GM21619 (cell line): ENCODE measurements around the gene CYTH4.

ENCODE experiments used
- ATAC-seq: cut with Tn5 transposase; IDR thresholded peaks from one replicate; pipeline ENCODE4 v1.9.1; 2021; ENCODE audit not compliant: unreplicated experiment

The CYTH4 gene

GRCh38 chr22:37308385-37309200 is 26.3 kb downstream of the CYTH4 start:
- no peak for ATAC-seq

GRCh38 chr22:37309211-37310074 is 27.1 kb downstream of the CYTH4 start:
- ATAC-seq: no peak

GRCh38 chr22:37310075-37310606 is 27.8 kb downstream of the CYTH4 start:
- no peak for ATAC-seq

GRCh38 chr22:37310815-37311595 is 28.7 kb downstream of the CYTH4 start:
- no peak for ATAC-seq

- no peak for ATAC-seq
Observed at GRCh38 chr22:37311761-37312312, 29.5 kb downstream of the CYTH4 start.

GRCh38 chr22:37312549-37313183 is 30.4 kb downstream of the CYTH4 start:
- no peak for ATAC-seq

GRCh38 chr22:37313376-37314314 is 31.3 kb downstream of the CYTH4 start:
- no peak for ATAC-seq

- no peak for ATAC-seq
Observed at GRCh38 chr22:37314315-37315074, 32.2 kb downstream of the CYTH4 start.

GRCh38 chr22:37316405-37316804 is 34.1 kb downstream of the CYTH4 start:
- no peak for ATAC-seq

GRCh38 chr22:37316875-37317371 is 34.6 kb downstream of the CYTH4 start:
- no peak for ATAC-seq

GRCh38 chr22:37317698-37318210 is 35.4 kb downstream of the CYTH4 start:
- no peak for ATAC-seq

GRCh38 chr22:37318364-37319109 is 36.2 kb downstream of the CYTH4 start:
- ATAC-seq: no peak

- ATAC-seq: no peak
Observed at GRCh38 chr22:37319469-37319868, 37.2 kb downstream of the CYTH4 start.

GRCh38 chr22:37320726-37321677 is 38.7 kb downstream of the CYTH4 start:
- no peak for ATAC-seq

GRCh38 chr22:37324340-37325038 is 42.2 kb downstream of the CYTH4 start:
- ATAC-seq: no peak

GRCh38 chr22:37325039-37325395 is 42.7 kb downstream of the CYTH4 start:
- ATAC-seq: no peak
